Measurements from ENCODE around the gene FGF8. TPM values are rescaled to one million over a fixed set of nuclear protein-coding genes. Genes with fewer than 3 reads are reported as not detected.
A peak's percentile ranks its signal among the peaks of the same experiment; 100 is the strongest.

The FGF8 gene
- total and polyA plus RNA-seq, 2 of the 13 experiments (the other 11 are each of a cell fraction or from before 2014, with no cell fraction given), result not detected

GRCh38 chr10:101816913-101817336, 41.0 kb upstream of the FGF8 start:
- Histone ChIP-seq H3K9me3 (ENCODE audit: low read length) (no peaks in the 10 kb centered on the region), H3K9ac (ENCODE audit: insufficient read depth, low read depth, low read length) (peak overlapping the region; percentile 87), H4K20me1 (ENCODE audit: insufficient read depth, low read length) (peaks cover 46% of the 10 kb centered on the region), H3K4me2 (ENCODE audit: low read depth, low read length) (peak overlapping the region; percentile 94), H3K4me1 (ENCODE audit: insufficient read depth, low read length) (peaks cover 38% of the 10 kb centered on the region), H3K4me3 (replicated peaks in 1 of 3; ENCODE audit: insufficient read depth in 1 of 3, low read depth in 2 of 3, low read length in 3 of 3) (peak overlapping the region; percentile 81 to 95 (median 89)), H2AFZ (ENCODE audit: low read length) (no peak overlapping the region), H3K27ac (ENCODE audit: extremely low read length, insufficient read depth, low read length) (peak overlapping the region; percentile 91), H3K79me2 (ENCODE audit: insufficient read depth, low read length) (peaks cover 72% of the 10 kb centered on the region), H3K27me3 (ENCODE audit: control insufficient read depth in 1 of 2, insufficient read depth in 2 of 2, low read length in 2 of 2) (no peaks in the 10 kb centered on the region; a peak in 1 of 5 replicates), H3K36me3 (replicated peaks in 1 of 2; ENCODE audit: control insufficient read depth in 1 of 2, insufficient read depth in 2 of 2, low read length in 2 of 2) (peaks cover 0 to 11% of the 10 kb centered on the region in 2 experiments; a peak in 4 of 5 replicates)
- WGBS (ENCODE audit: low lambda C conversion rate), result 1% methylated on average over 14 of the region's 14 CpGs
- CTCF ChIA-PET (ENCODE audit: low intra/inter-chr PET ratio, low total read pairs), result no interaction called here
- POLR2A ChIA-PET, result no interaction called here
- no peak for FAIRE-seq
- DNase-seq (ENCODE audit: low spot score), result no peak
- TF ChIP-seq SATB2 (CRISPR knock-in tag; IDR thresholded peaks at IDR 0.05), result no peak
- no peak for TF ChIP-seq HOXA9 (CRISPR knock-in tag; IDR thresholded peaks at IDR 0.05; ENCODE audit: borderline replicate concordance)
- TF ChIP-seq SMAD3 (CRISPR knock-in tag; IDR thresholded peaks at IDR 0.05), result no peak
- BruUV-seq (replicated peaks), result TSS peak; percentile 45
- intact Hi-C loops (cut with micrococcal nuclease; ENCODE audit: unreplicated experiment), result loop anchor here (10.0 kb wide), 1 partner anchor 688 kb away; the partner anchor contains the start of genes ACTR1A and SUFU
- no peak for ATAC-seq
- in situ Hi-C loops (cut with HindIII; ENCODE audit: extremely low pct_ligation_motif_present, low pct_unique_long_range_greater_than_20kb), result no loop called here

- Histone ChIP-seq H3K4me2 (ENCODE audit: low read depth, low read length) (peak overlapping the region; percentile 94), H3K79me2 (ENCODE audit: insufficient read depth, low read length) (peaks cover 74% of the 10 kb centered on the region), H3K4me3 (replicated peaks in 1 of 3; ENCODE audit: insufficient read depth in 1 of 3, low read depth in 2 of 3, low read length in 3 of 3) (peak overlapping the region; percentile 81 to 95 (median 89)), H3K9ac (ENCODE audit: insufficient read depth, low read depth, low read length) (peak overlapping the region; percentile 87), H3K27ac (ENCODE audit: extremely low read length, insufficient read depth, low read length) (peak overlapping the region; percentile 16), H3K9me3 (ENCODE audit: low read length) (no peaks in the 10 kb centered on the region), H3K36me3 (replicated peaks in 1 of 2; ENCODE audit: control insufficient read depth in 1 of 2, insufficient read depth in 2 of 2, low read length in 2 of 2) (peaks cover 2 to 15% of the 10 kb centered on the region in 2 experiments; a peak in 4 of 5 replicates), H3K27me3 (ENCODE audit: control insufficient read depth in 1 of 2, insufficient read depth in 2 of 2, low read length in 2 of 2) (no peaks in the 10 kb centered on the region; a peak in 1 of 5 replicates), H2AFZ (ENCODE audit: low read length) (no peak overlapping the region), H4K20me1 (ENCODE audit: insufficient read depth, low read length) (peaks cover 46% of the 10 kb centered on the region), H3K4me1 (ENCODE audit: insufficient read depth, low read length) (peaks cover 36% of the 10 kb centered on the region)
- TF ChIP-seq SAFB2 (CRISPR knock-in tag; IDR thresholded peaks at IDR 0.05; ENCODE audit: borderline replicate concordance, low read depth), result no peak
- TF ChIP-seq ZNF496 (CRISPR knock-in tag; IDR thresholded peaks at IDR 0.05; ENCODE audit: insufficient replicate concordance), result no peak
- no peak for TF ChIP-seq MTF1 (CRISPR knock-in tag; IDR thresholded peaks at IDR 0.05)
- TF ChIP-seq EEA1 (CRISPR knock-in tag; IDR thresholded peaks at IDR 0.05; ENCODE audit: borderline replicate concordance), result no peak
- TF ChIP-seq ZNF562 (CRISPR knock-in tag; IDR thresholded peaks at IDR 0.05; ENCODE audit: borderline replicate concordance), result no peak
- no peak for TF ChIP-seq ZNF740 (CRISPR knock-in tag; IDR thresholded peaks at IDR 0.05)
- TF ChIP-seq ZNF792 (CRISPR knock-in tag; IDR thresholded peaks at IDR 0.05), result no peak
- TF ChIP-seq ZNF710 (CRISPR knock-in tag; IDR thresholded peaks at IDR 0.05; ENCODE audit: borderline replicate concordance), result no peak
- TF ChIP-seq ATRX (CRISPR knock-in tag; IDR thresholded peaks at IDR 0.05; ENCODE audit: borderline replicate concordance), result no peak
- TF ChIP-seq SSRP1 (CRISPR knock-in tag; IDR thresholded peaks at IDR 0.05), result no peak
- TF ChIP-seq PCBP2 (optimal IDR thresholded peaks at IDR 0.05; ENCODE audit: low read depth, low read length, poor library complexity, severe bottlenecking), result no peak
- TF ChIP-seq RFX1 (IDR thresholded peaks at IDR 0.05), result no peak
- TF ChIP-seq ZSCAN25 (CRISPR knock-in tag; IDR thresholded peaks at IDR 0.05), result no peak
- TF ChIP-seq GPN1 (CRISPR knock-in tag; IDR thresholded peaks at IDR 0.05; ENCODE audit: borderline replicate concordance), result no peak
- TF ChIP-seq ZC3H13 (CRISPR knock-in tag; IDR thresholded peaks at IDR 0.05), result no peak
- in situ Hi-C loops (cut with HindIII; ENCODE audit: extremely low pct_ligation_motif_present, low pct_unique_long_range_greater_than_20kb), result no loop called here
- no peak for FAIRE-seq
- BruUV-seq (replicated peaks), result no TSS peak
- WGBS (ENCODE audit: low lambda C conversion rate), result 4% methylated on average over 5 of the region's 5 CpGs
- DNase-seq (ENCODE audit: low spot score), result no peak
- CTCF ChIA-PET (ENCODE audit: low intra/inter-chr PET ratio, low total read pairs), result no interaction called here
- POLR2A ChIA-PET, result interaction anchor here (0.7 kb wide), 1 partner anchor 9 kb away, joined by 3 read pairs; no protein-coding TSS in a partner anchor
- no peak for ATAC-seq
- intact Hi-C loops (cut with micrococcal nuclease; ENCODE audit: unreplicated experiment), result loop anchor here (10.0 kb wide), 1 partner anchor 688 kb away; the partner anchor contains the start of genes ACTR1A and SUFU
These were observed 40.5 kb upstream of the FGF8 start for GRCh38 chr10:101816376-101816775.
